ENCODE data around the gene VWA5B1. TPM values are rescaled to one million over a fixed set of nuclear protein-coding genes. Genes with fewer than 3 reads are reported as not detected.

The VWA5B1 gene
- total and polyA plus RNA-seq, 2 of the 4 experiments (the other 2 are of a cell fraction) = not detected

- H3K14ac ChIP-seq (replicated peaks; ENCODE audit: low read depth, low read length) = no peak overlapping the region
- no peak overlapping the region for H3K18ac ChIP-seq (ENCODE audit: low read depth, low read length)
- TF ChIP-seq MXI1 (IDR thresholded peaks at IDR 0.05; ENCODE audit: borderline replicate concordance, low read depth, low read length) (no peak), BHLHE40 (IDR thresholded peaks at IDR 0.05; ENCODE audit: low read depth, low read length) (no peak), MAZ (IDR thresholded peaks at IDR 0.05; ENCODE audit: borderline replicate concordance, low read depth, low read length) (no peak), FOS (IDR thresholded peaks at IDR 0.05; ENCODE audit: low read depth, low read length) (no peak), CEBPB (IDR thresholded peaks at IDR 0.05; ENCODE audit: low read depth, low read length) (no peak), USF2 (IDR thresholded peaks at IDR 0.05; ENCODE audit: low read depth, low read length) (no peak), POLR2A (IDR thresholded peaks at IDR 0.05; ENCODE audit: low read depth, low read length) (no peak), CHD1 (IDR thresholded peaks at IDR 0.05; ENCODE audit: low read depth, low read length) (no peak), CTCF (conservative IDR thresholded peaks at IDR 0.05; ENCODE audit: low read depth, low read length) (no peak), MAFK (IDR thresholded peaks at IDR 0.05; ENCODE audit: low read depth, low read length) (no peak), RCOR1 (IDR thresholded peaks at IDR 0.05; ENCODE audit: insufficient replicate concordance, low read length) (no peak), SMC3 (IDR thresholded peaks at IDR 0.05; ENCODE audit: low read depth, low read length) (no peak), RFX5 (IDR thresholded peaks at IDR 0.05; ENCODE audit: low read depth, low read length) (no peak), RAD21 (IDR thresholded peaks at IDR 0.05; ENCODE audit: low read length) (no peak), NFE2L2 (IDR thresholded peaks at IDR 0.05; ENCODE audit: low read depth, low read length) (no peak), ELK1 (IDR thresholded peaks at IDR 0.05; ENCODE audit: borderline replicate concordance, low read depth, low read length) (no peak)
- no peak overlapping the region for H3K23ac ChIP-seq (ENCODE audit: low read depth, low read length)
- H3K56ac ChIP-seq (ENCODE audit: extremely low read depth, insufficient read depth, low read length) = no peak overlapping the region
- no peaks in the 10 kb centered on the region; the same call in 1 of the 2 replicates for H3K9me3 ChIP-seq (ENCODE audit: control insufficient read depth, insufficient read depth, low read length)
- no peak overlapping the region for H3K4ac ChIP-seq (ENCODE audit: low read depth, low read length)
- peaks cover 2% of the 10 kb centered on the region; the same call in 1 of the 2 replicates for H3K4me1 ChIP-seq (ENCODE audit: control insufficient read depth, insufficient read depth, low read length)
- no peaks in the 10 kb centered on the region for H3K9me1 ChIP-seq (ENCODE audit: insufficient read depth, low read length)
- WGBS, 2 experiments (ENCODE audit: extremely low coverage in 2 of 2, insufficient read length in 1 of 2) = no CpG with 5 or more reads among the region's 7 CpGs
- H3K27ac ChIP-seq (ENCODE audit: insufficient read depth, low read length) = no peak overlapping the region
- no TSS peak for BruUV-seq (replicated peaks)
- CTCF ChIA-PET = no interaction called here
- no peak overlapping the region for H2BK5ac ChIP-seq (ENCODE audit: low read depth, low read length, poor library complexity, severe bottlenecking)
- POLR2A ChIA-PET (ENCODE audit: unreplicated experiment) = no interaction called here
- peak overlapping the region; percentile 58 for H2AK9ac ChIP-seq (replicated peaks; ENCODE audit: low read depth, low read length, poor library complexity)
- ATAC-seq (ENCODE audit: low read depth) = no peak
- H3K27me3 ChIP-seq (ENCODE audit: control insufficient read depth, insufficient read depth, low read length) = peaks cover 44% of the 10 kb centered on the region
- intact Hi-C loops (cut with micrococcal nuclease) (no loop called here), dilution Hi-C loops (cut with HindIII; ENCODE audit: low sequenced_read_pairs, unreplicated experiment) (no loop called here), in situ Hi-C loops (cut with MboI; ENCODE audit: low sequenced_read_pairs) (no loop called here)
- H2BK15ac ChIP-seq (ENCODE audit: low read depth, low read length) = no peak overlapping the region
- no peak overlapping the region for H3K4me3 ChIP-seq (ENCODE audit: insufficient read depth, low read depth, low read length)
- H2AK5ac ChIP-seq (ENCODE audit: low read depth, low read length) = no peak overlapping the region
- H4K91ac ChIP-seq (ENCODE audit: insufficient read depth, low read depth, low read length) = no peak overlapping the region
- no peak overlapping the region for H2BK20ac ChIP-seq (ENCODE audit: low read depth, low read length)
- no peak overlapping the region for H2BK120ac ChIP-seq (ENCODE audit: low read depth, low read length)
- no peak overlapping the region for H4K8ac ChIP-seq (ENCODE audit: low read depth in 2 of 2, low read length in 2 of 2)
- H3K4me2 ChIP-seq (ENCODE audit: low read depth, low read length) = no peak overlapping the region
- H2AFZ ChIP-seq (replicated peaks; ENCODE audit: low read length, poor library complexity) = no peak overlapping the region
- DNase-seq = no peak
- H4K5ac ChIP-seq (ENCODE audit: low read depth, low read length) = no peak overlapping the region
- no peaks in the 10 kb centered on the region for H4K20me1 ChIP-seq (ENCODE audit: insufficient read depth, low read length)
- no peak overlapping the region for H3K9ac ChIP-seq (ENCODE audit: low read depth, low read length)
- H3K36me3 ChIP-seq (ENCODE audit: control insufficient read depth, insufficient read depth, low read length) = no peaks in the 10 kb centered on the region
- no peaks in the 10 kb centered on the region for H3K79me1 ChIP-seq (ENCODE audit: low read depth in 1 of 2, low read length in 2 of 2)
Observed at GRCh38 chr1:20399196-20399595, 108.5 kb downstream of the VWA5B1 start.

Measured in IMR-90 (cell line).